Right atrium auricular region (tissue), 2 donors: ENCODE results near the gene C1orf232. TPM values are rescaled to one million over a fixed set of nuclear protein-coding genes. Genes with fewer than 3 reads are reported as not detected.

Source experiments
- DNase-seq: peaks from one replicate; pipeline ENCODE4 v3.0.0-alpha.2; 2019; ENCODE audit warnings: low spot score
- H3K27ac ChIP-seq, 2 donors: fragments of 200-600 bp; sonication (generic); 1 replicate in 1 of 2; 2 replicates in 1 of 2; pipeline ENCODE4 v1.5.1; 2016 to 2019
- H3K27me3 ChIP-seq, 2 donors: fragments of 200-600 bp; sonication (generic); one replicate each; pipeline versions ENCODE4 v1.5.1 to v1.6.0; 2017 to 2019
- H3K36me3 ChIP-seq: fragments of 200-600 bp; sonication (generic); one replicate; pipeline ENCODE4 v1.5.1; 2016
- H3K4me1 ChIP-seq, 2 donors: fragments of 200-600 bp; sonication (generic); one replicate each; pipeline versions ENCODE4 v1.5.1 to v1.6.0; 2017 to 2019
- H3K4me3 ChIP-seq, 2 donors: fragments of 200-600 bp; sonication (generic); 1 replicate in 1 of 2; 2 replicates in 1 of 2; pipeline ENCODE4 v1.5.1; 2017 to 2019; ENCODE audit warnings: mild to moderate bottlenecking in 1 of 2, moderate library complexity in 1 of 2
- H3K9me3 ChIP-seq, 2 donors: fragments of 200-600 bp; sonication (generic); one replicate each; pipeline ENCODE4 v1.5.1; 2019
- total RNA-seq, 2 donors: library from RNA; depleted of rRNA; stranded (reverse); fragments of >200 nt; gene quantifications; one replicate each; pipeline ENCODE4 v1.1.0, GENCODE V29; 2016
- TF ChIP-seq, protein P1 (sequence below), 2 donors: fragments of 200-600 bp; sonication (generic); IDR thresholded peaks; one replicate each; pipeline ENCODE4 v1.5.1; 2019; ENCODE audit warnings: antibody characterized with exemption in 2 of 2

The C1orf232 gene
- total RNA-seq, 2 donors from 2014 or later = not detected

DNA sequence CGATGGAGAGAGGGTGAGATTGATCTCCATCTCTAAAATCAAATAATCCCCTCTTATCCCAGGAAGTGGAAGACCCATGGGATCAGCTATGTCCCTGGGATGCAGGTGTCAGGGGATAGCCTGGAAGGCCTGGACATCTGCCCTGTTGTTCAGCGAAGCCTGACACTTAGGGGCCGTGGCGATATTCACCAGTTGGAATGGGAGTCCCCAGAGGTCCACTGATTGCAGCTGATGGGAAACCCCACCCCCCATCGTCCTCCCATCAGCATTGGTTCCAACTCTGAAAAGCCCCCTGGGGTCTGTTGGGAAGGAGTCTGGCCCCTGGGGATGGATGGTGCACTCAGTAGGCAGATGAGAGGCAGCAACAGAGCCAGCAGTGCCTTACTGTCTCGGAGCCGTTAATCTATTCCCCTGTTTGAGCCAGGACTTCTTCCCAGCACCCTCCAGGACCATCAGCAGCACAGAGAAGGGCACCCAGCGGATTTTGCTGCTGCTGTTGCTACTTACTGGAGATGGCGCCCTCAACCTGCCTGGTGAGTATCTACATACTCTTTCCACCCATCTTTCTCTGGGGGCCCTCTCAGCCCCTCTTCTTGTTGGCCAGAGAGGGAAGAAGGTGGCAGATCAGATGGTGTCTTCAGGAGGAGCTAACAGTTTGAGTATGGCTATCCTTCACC lies 35.0 kb upstream of the C1orf232 start:
- no peak overlapping the region for H3K27ac ChIP-seq
- H3K4me3 ChIP-seq = no peak overlapping the region
- no peaks in the 10 kb centered on the region for H3K9me3 ChIP-seq
- no peak for DNase-seq
- H3K36me3 ChIP-seq = no peaks in the 10 kb centered on the region
- no peaks in the 10 kb centered on the region for H3K27me3 ChIP-seq
- peaks cover 0 to 6% of the 10 kb centered on the region in 2 donors for H3K4me1 ChIP-seq
- TF ChIP-seq, protein P1, sequence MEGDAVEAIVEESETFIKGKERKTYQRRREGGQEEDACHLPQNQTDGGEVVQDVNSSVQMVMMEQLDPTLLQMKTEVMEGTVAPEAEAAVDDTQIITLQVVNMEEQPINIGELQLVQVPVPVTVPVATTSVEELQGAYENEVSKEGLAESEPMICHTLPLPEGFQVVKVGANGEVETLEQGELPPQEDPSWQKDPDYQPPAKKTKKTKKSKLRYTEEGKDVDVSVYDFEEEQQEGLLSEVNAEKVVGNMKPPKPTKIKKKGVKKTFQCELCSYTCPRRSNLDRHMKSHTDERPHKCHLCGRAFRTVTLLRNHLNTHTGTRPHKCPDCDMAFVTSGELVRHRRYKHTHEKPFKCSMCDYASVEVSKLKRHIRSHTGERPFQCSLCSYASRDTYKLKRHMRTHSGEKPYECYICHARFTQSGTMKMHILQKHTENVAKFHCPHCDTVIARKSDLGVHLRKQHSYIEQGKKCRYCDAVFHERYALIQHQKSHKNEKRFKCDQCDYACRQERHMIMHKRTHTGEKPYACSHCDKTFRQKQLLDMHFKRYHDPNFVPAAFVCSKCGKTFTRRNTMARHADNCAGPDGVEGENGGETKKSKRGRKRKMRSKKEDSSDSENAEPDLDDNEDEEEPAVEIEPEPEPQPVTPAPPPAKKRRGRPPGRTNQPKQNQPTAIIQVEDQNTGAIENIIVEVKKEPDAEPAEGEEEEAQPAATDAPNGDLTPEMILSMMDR (IDR thresholded peaks at IDR 0.05) = no peak

DNA sequence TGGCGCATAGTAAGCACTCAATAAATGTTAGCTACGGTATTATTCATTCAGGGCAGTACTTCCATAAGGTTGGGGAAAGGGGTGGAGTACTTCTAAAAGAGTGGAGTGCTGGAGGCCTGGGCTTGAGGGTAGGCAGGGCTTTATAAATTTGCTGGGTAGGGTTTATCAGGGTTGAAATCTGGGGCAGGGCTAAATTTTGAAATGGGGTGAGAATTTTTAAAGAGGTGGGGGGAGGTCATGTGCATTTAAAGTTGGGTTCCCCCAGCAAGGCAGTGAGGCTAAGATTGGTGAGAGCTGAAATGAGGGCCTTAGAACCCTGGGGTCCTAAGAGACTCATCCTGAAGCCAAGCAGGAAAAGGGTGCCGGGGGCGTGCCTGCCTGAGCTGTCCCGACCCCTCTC lies 31.6 kb upstream of the C1orf232 start:
- H3K4me3 ChIP-seq = no peak overlapping the region
- no peaks in the 10 kb centered on the region for H3K9me3 ChIP-seq
- H3K27ac ChIP-seq = no peak overlapping the region
- H3K36me3 ChIP-seq = no peaks in the 10 kb centered on the region
- peaks cover 0 to 6% of the 10 kb centered on the region in 2 donors for H3K4me1 ChIP-seq
- no peaks in the 10 kb centered on the region for H3K27me3 ChIP-seq
- TF ChIP-seq, protein P1 (IDR thresholded peaks at IDR 0.05) = no peak
- no peak for DNase-seq

DNA sequence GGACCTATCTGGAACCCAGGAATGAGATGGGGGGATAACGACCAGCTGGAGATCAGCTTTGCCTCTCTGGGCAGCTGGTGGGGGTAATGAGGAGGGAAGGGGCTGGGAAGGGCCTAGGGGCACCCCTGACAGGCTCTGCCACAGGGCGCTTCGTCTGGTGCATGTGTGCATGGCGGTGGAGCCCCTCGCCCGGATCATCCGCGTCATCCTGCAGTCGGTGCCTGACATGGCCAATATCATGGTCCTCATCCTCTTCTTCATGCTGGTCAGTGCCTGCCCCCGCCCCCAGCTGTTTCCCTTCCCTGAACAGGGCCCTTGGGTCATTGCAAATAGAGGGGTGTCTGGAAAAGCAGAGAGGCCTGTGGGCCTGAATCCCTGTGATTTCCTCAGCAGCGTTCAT lies 29.1 kb upstream of the C1orf232 start:
- no peaks in the 10 kb centered on the region for H3K9me3 ChIP-seq
- DNase-seq = no peak
- no peak overlapping the region for H3K4me3 ChIP-seq
- no peaks in the 10 kb centered on the region for H3K27me3 ChIP-seq
- peaks cover 0 to 6% of the 10 kb centered on the region in 2 donors for H3K4me1 ChIP-seq
- no peak overlapping the region for H3K27ac ChIP-seq
- TF ChIP-seq, protein P1 (IDR thresholded peaks at IDR 0.05) = no peak
- H3K36me3 ChIP-seq = no peaks in the 10 kb centered on the region

DNA sequence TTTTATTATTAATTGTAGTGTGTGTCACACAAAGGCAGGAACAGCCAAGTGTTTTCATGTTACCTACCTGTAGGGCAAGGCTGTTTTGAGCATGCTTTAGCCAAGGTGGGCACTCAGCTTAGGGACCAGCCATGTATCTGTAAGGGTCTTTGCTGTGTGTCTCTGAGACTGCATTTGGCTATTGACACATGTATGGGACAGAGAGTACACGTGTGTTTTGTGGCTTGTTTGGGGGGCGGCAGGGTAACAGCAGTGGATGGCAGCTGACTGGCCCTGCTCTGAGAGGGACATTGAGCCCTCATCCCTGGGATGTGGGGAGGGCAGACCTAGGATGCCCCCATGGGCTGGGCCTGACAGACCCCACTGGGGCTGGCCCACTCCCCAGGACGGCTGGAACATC lies 28.5 kb upstream of the C1orf232 start:
- no peak overlapping the region for H3K4me3 ChIP-seq
- no peaks in the 10 kb centered on the region for H3K9me3 ChIP-seq
- no peaks in the 10 kb centered on the region for H3K36me3 ChIP-seq
- no peak overlapping the region for H3K27ac ChIP-seq
- TF ChIP-seq, protein P1 (IDR thresholded peaks at IDR 0.05) = no peak
- DNase-seq = no peak
- H3K27me3 ChIP-seq = no peaks in the 10 kb centered on the region
- H3K4me1 ChIP-seq = peaks cover 0 to 6% of the 10 kb centered on the region in 2 donors

DNA sequence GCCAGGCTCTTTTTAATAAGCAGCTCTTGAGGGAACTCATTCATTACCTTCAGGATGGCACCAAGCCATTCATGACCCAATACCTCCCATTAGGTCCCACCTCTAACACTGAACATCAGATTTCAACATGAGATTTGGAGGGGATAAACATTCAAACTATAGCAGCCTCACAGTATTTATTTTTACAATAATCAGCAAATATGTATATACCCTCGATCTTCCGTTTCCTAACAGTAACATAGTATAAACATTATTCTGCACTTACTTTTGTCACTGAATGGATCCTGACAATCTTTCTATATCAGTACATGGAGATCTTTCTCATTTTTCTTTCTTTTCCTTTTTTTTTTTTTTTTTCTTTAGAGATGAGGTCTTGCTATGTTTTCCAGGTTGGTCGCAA lies 27.0 kb upstream of the C1orf232 start:
- H3K4me1 ChIP-seq = no peaks in the 10 kb centered on the region
- H3K27me3 ChIP-seq = no peaks in the 10 kb centered on the region
- DNase-seq = no peak

More for the DNA sequence above, 27.0 kb upstream of the C1orf232 start:
- TF ChIP-seq, protein P1 (IDR thresholded peaks at IDR 0.05) = no peak
- H3K27ac ChIP-seq = no peak overlapping the region
- H3K4me3 ChIP-seq = no peak overlapping the region
- no peaks in the 10 kb centered on the region for H3K36me3 ChIP-seq
- H3K9me3 ChIP-seq = no peaks in the 10 kb centered on the region
